GM12892 (cell line): ENCODE measurements around the gene PDZRN3.

Source experiments
- POLR2A ChIP-seq: IDR thresholded peaks from 2 replicates; pipeline ENCODE4 v1.6.1; 2011; ENCODE audit warnings: low read depth, low read length, control low read depth
- POLR2AphosphoS5 ChIP-seq: IDR thresholded peaks from 2 replicates; pipeline ENCODE4 v1.6.1; 2011; ENCODE audit warnings: low read depth, low read length, control low read depth
- TAF1 ChIP-seq: IDR thresholded peaks from 2 replicates; pipeline ENCODE4 v1.6.1; 2011; ENCODE audit warnings: low read depth, mild to moderate bottlenecking, control low read depth, low read length, borderline replicate concordance

DNA sequence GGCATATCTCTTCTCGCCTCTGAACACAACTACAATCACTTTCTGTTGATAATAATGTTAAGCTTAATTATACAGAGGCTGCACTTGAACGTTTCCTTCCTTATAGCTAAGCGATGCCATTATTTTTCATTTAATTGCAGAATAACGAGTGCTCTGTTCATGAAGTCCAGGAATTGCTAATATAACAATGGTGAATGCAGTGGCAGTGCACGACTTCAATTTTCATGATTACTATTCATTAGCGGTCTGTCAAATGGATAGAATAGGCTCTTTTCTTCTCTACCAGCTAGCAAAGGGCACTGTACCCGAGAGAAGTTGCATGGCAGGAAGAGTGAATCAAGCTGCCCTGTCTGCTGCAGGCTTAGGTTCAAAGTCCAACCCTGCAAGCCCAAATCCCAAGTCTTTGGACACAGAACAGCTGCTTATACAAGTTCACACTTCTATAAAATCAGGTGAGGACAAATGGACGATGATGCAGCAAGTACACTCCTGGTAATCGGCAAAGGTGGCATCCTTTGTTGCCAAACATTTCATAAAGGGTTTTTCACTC, 75.6 kb downstream of the PDZRN3 start:
- TF ChIP-seq TAF1 = no peak
- TF ChIP-seq POLR2A = no peak
- TF ChIP-seq POLR2AphosphoS5 = no peak
